Measurements from ENCODE around the gene UBL3.

Gene UBL3

DNA sequence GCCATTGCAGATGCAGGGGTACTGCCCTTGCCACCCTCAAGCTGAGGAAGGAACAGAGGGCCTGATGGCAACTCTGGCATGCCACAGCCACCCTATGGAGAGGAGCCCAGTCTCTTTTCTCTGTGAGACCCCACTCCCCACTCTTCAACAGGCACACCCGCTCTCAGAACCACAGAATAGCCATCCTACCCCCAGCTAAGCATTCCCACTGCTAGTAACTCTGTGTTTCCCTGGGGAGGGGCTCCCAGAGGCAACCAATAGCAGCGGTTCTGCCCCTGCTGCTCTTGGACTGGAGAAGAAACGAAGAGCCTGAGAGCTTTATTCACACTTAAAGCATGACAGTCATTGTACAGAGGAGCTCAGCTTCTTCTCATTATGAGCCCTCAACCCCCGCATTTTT, 49.3 kb downstream of the UBL3 start:
- no peak for DNase-seq (ENCODE audit: low spot score)
- TF ChIP-seq, protein P1, sequence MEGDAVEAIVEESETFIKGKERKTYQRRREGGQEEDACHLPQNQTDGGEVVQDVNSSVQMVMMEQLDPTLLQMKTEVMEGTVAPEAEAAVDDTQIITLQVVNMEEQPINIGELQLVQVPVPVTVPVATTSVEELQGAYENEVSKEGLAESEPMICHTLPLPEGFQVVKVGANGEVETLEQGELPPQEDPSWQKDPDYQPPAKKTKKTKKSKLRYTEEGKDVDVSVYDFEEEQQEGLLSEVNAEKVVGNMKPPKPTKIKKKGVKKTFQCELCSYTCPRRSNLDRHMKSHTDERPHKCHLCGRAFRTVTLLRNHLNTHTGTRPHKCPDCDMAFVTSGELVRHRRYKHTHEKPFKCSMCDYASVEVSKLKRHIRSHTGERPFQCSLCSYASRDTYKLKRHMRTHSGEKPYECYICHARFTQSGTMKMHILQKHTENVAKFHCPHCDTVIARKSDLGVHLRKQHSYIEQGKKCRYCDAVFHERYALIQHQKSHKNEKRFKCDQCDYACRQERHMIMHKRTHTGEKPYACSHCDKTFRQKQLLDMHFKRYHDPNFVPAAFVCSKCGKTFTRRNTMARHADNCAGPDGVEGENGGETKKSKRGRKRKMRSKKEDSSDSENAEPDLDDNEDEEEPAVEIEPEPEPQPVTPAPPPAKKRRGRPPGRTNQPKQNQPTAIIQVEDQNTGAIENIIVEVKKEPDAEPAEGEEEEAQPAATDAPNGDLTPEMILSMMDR (IDR thresholded peaks at IDR 0.05; ENCODE audit: extremely low read depth, missing control alignments), result no peak

DNA sequence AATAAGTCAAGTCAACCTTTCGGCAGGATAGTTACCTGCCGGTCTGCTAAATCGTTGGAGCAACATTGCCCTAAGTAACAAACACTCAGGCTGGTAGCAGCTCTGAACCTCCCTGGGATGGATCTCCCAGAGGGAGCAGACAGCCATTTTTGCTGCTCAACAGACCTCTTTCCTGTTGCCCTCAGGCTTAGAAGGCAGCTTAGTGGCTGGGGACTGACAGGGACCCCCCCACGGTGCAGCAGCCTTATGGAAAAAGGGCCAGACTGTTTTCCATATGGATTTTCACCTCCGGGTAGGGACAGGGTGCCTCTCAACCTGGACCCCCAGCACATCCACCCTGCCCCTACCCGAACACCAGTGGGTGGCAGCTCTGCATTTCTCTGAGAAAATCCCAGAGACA, 49.7 kb downstream of the UBL3 start:
- TF ChIP-seq, protein P1 (IDR thresholded peaks at IDR 0.05; ENCODE audit: extremely low read depth, missing control alignments), result no peak
- DNase-seq (ENCODE audit: low spot score), result no peak

DNA sequence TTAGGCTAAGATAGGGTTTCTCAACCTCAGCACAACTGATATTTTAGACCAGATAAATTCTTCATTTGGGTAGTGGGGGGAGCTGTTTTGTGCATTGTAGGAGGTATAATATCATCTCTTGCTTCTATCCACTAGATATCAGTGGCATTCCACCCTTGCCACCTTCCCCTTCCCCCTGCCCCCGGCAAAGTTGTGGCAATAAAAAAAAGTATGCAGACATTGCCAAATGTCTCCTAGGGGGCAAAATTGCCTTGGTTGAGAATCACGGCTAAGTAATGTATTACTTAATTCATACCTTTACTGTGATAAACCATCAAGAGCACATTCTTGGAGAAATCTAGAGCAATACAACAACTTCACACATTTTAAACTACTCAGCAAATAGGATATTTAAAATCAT, 51.4 kb downstream of the UBL3 start:
- TF ChIP-seq, protein P1 (IDR thresholded peaks at IDR 0.05; ENCODE audit: extremely low read depth, missing control alignments), result no peak
- DNase-seq (ENCODE audit: low spot score), result no peak

DNA sequence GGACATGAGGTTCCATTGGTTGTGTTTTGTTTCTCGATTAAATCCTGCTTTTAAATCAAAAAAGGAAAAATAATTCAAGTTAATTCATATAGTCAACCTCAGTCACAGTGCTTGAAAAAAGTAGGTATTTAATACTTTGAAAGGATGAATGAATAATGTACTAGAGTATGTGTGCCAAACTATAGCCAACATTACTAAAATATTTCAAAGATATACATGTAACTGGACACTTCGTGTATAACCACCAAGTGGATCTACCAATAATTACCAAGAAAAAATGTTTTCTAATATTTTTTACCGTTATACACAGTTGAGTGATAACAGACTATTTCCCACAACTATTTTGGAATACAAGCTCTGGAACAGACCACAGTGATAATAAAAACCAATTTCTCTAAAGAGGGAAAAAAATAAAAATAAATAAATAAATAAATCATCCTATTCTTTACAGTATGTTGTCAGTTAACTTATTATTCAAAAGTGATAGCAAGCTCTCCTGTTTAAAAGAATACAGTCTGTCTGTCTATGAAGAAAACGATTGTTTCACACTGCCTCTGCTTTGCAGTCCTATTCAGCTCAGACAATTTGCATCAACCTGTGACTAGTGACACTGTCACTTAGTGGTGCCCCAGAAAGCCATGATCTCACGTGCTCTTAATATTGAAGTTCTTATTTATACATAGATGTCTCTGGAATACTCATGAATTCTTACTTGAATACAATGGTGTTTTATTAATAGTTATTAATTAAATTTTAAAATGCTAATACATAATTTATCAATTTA, 58.2 kb downstream of the UBL3 start:
- no peak for DNase-seq (ENCODE audit: low spot score)
- TF ChIP-seq, protein P1 (IDR thresholded peaks at IDR 0.05; ENCODE audit: extremely low read depth, missing control alignments), result no peak

DNA sequence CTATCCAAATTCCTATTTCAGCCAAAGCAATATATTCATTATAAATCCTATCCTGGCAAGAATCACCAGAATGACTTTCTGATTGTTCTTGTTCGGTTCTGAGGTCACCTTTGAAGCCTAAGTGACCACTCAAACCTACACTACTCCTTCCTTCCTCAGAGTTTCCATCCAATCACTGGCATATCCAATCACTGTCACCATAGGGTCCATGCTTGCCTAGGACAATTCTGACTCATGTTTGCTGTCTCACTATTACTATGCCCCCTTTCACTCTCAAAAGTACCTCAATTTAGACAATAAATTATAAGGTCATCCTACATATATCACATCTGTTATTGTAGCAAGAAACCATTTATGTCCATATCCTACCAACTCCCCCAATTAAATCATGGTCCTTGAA, 58.9 kb downstream of the UBL3 start:
- TF ChIP-seq, protein P1 (IDR thresholded peaks at IDR 0.05; ENCODE audit: extremely low read depth, missing control alignments), result no peak
- DNase-seq (ENCODE audit: low spot score), result no peak

DNA sequence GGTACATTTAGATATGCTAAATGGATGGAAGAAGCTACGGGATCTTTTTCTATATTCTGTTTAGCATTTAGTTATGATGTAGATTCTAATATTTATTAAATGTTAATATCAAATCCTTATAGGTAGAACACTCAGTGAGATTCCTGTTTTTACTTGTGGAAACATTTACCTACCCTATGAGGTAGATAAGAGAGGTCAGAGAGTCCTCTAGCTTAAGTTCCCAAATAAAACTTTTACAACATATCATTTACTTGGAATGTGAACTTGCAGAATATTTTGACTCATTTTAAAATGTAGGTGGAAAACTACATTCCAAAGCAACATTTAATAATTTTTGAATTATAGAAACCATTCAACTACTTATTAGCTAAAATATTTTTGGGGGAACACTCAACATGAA, 63.7 kb downstream of the UBL3 start:
- TF ChIP-seq, protein P1 (IDR thresholded peaks at IDR 0.05; ENCODE audit: extremely low read depth, missing control alignments), result no peak
- no peak for DNase-seq (ENCODE audit: low spot score)

DNA sequence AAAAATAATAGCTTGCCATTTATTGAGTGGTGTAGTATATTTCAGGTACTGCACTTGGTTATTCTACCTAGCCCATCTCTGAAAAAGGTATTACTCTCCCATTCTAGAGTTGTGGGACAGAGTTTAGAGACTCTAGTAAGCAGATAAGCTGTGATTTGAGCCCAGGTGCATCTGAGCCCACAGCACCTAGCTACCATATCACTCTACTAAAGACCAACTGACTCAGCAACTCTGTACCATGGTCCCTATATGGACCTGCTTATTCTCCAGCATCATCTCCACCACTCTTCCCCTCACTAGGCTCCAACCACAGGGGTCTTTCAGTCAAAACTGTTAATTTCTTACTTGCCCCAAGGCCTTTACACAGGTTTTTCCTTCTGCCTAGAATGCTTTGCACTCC, 64.4 kb downstream of the UBL3 start:
- TF ChIP-seq, protein P1 (IDR thresholded peaks at IDR 0.05; ENCODE audit: extremely low read depth, missing control alignments), result no peak
- DNase-seq (ENCODE audit: low spot score), result no peak

Measured in GM20000 (cell line).